GM21717 (cell line): ENCODE measurements around the gene KCNIP1.

ENCODE experiments used
- ATAC-seq: cut with Tn5 transposase; IDR thresholded peaks from one replicate; pipeline ENCODE4 v1.9.1; 2021; ENCODE audit warnings: mild to moderate bottlenecking, moderate library complexity; ENCODE audit not compliant: unreplicated experiment

Gene KCNIP1

GRCh38 chr5:170482511-170482910 lies 21.3 kb upstream of the KCNIP1 start:
- ATAC-seq, result no peak

GRCh38 chr5:170483701-170484458 lies 19.9 kb upstream of the KCNIP1 start:
- ATAC-seq, result no peak

GRCh38 chr5:170484459-170484831 lies 19.4 kb upstream of the KCNIP1 start:
- no peak for ATAC-seq

GRCh38 chr5:170484847-170485615 lies 18.8 kb upstream of the KCNIP1 start:
- ATAC-seq, result no peak

- no peak for ATAC-seq
Measured at GRCh38 chr5:170485616-170485911, 18.3 kb upstream of the KCNIP1 start.

- ATAC-seq, result no peak
Measured at GRCh38 chr5:170486371-170486770, 17.4 kb upstream of the KCNIP1 start.

- no peak for ATAC-seq
Measured at GRCh38 chr5:170488570-170488969, 15.2 kb upstream of the KCNIP1 start.

GRCh38 chr5:170489199-170489598 lies 14.6 kb upstream of the KCNIP1 start:
- no peak for ATAC-seq

- ATAC-seq, result no peak
Measured at GRCh38 chr5:170490381-170490780, 13.4 kb upstream of the KCNIP1 start.

- ATAC-seq, result no peak
Measured at GRCh38 chr5:170491479-170491878, 12.3 kb upstream of the KCNIP1 start.

GRCh38 chr5:170493028-170493820 lies 10.6 kb upstream of the KCNIP1 start:
- ATAC-seq, result no peak

- ATAC-seq, result no peak
Measured at GRCh38 chr5:170494041-170494440, 9.8 kb upstream of the KCNIP1 start.

GRCh38 chr5:170495825-170496661 lies 7.8 kb upstream of the KCNIP1 start:
- no peak for ATAC-seq

- ATAC-seq, result no peak
Measured at GRCh38 chr5:170496662-170497028, 7.2 kb upstream of the KCNIP1 start.

GRCh38 chr5:170497311-170498038 lies 6.3 kb upstream of the KCNIP1 start:
- no peak for ATAC-seq

- ATAC-seq, result no peak
Measured at GRCh38 chr5:170498811-170499351, 4.9 kb upstream of the KCNIP1 start.

- no peak for ATAC-seq
Measured at GRCh38 chr5:170499621-170500020, 4.2 kb upstream of the KCNIP1 start.

GRCh38 chr5:170501361-170501760 lies 2.5 kb upstream of the KCNIP1 start:
- ATAC-seq, result no peak

- ATAC-seq, result no peak
Measured at GRCh38 chr5:170501931-170502330, 1.9 kb upstream of the KCNIP1 start.
